Gastroesophageal sphincter (tissue), 4 donors: ENCODE data around the gene GPR12. TPM values are rescaled to one million over a fixed set of nuclear protein-coding genes. Genes with fewer than 3 reads are reported as not detected.
A peak's percentile ranks its signal among the peaks of the same experiment; 100 is the strongest.

Experiments used
- ATAC-seq: fragments of 150-250 bp; one replicate; pipeline ENCODE4 v1.9.1; 2016; ENCODE audit warnings: mild to moderate bottlenecking, moderate library complexity
- H3K27ac ChIP-seq, 4 donors: fragments of 200-600 bp; sonication (generic) in 3 of 4; 1 replicate in 3 of 4; 2 replicates in 1 of 4; pipeline ENCODE4 v1.5.1; 2016 to 2019
- H3K27me3 ChIP-seq: fragments of 200-600 bp; sonication (generic); one replicate; pipeline ENCODE4 v1.5.1; 2019
- H3K36me3 ChIP-seq, 2 donors: fragments of 200-600 bp; sonication (generic); one replicate each; pipeline ENCODE4 v1.5.1; 2019; ENCODE audit warnings: control low read depth in 1 of 2
- H3K4me1 ChIP-seq, 3 donors: fragments of 200-600 bp; sonication (generic); 1 replicate in 2 of 3; 2 replicates in 1 of 3; pipeline ENCODE4 v1.5.1; 2016 to 2019; ENCODE audit warnings: control low read depth in 2 of 3
- H3K4me3 ChIP-seq, 2 donors: fragments of 200-600 bp; sonication (generic); one replicate each; pipeline ENCODE4 v1.5.1; 2019; ENCODE audit warnings: mild to moderate bottlenecking in 1 of 2, moderate library complexity in 1 of 2
- H3K9me3 ChIP-seq, 3 donors: fragments of 200-600 bp; sonication (generic); one replicate each; pipeline ENCODE4 v1.5.1; 2017 to 2019; ENCODE audit warnings: control low read depth in 2 of 3
- EP300 ChIP-seq: sonication (generic); formaldehyde crosslinking; IDR thresholded peaks from one replicate; pipeline ENCODE4 v1.6.1; 2017; ENCODE audit warnings: antibody characterized with exemption, mild to moderate bottlenecking
- POLR2A ChIP-seq, 2 donors: fragments of 450-650 bp; IDR thresholded peaks; one replicate each; pipeline ENCODE4 v1.6.1; 2017; ENCODE audit warnings: antibody characterized with exemption in 2 of 2, mild to moderate bottlenecking in 2 of 2, moderate library complexity in 1 of 2
- POLR2AphosphoS5 ChIP-seq: sonication (generic); formaldehyde crosslinking; IDR thresholded peaks from one replicate; pipeline ENCODE4 v1.6.1; 2017; ENCODE audit warnings: antibody characterized with exemption
- WGBS, 2 donors: methylation state at CpG; one replicate each; pipeline ENCODE4 v1.1.5; 2018; ENCODE audit warnings: low coverage in 1 of 2; 5-methylcytosine and 5-hydroxymethylcytosine counted together
- total RNA-seq, 4 donors: library from RNA; depleted of rRNA; stranded (reverse); fragments of >200 nt; gene quantifications; one replicate each; pipeline ENCODE4 v1.1.0, GENCODE V29; 2016
- TF ChIP-seq, protein P1 (sequence below), 4 experiments: fragments of 200-600 bp in 2 of 4; fragments of 450-650 bp in 2 of 4; sonication (generic) in 1 of 4; IDR thresholded peaks; one replicate each; pipeline ENCODE4 v1.5.1; 2017 to 2019; ENCODE audit warnings: antibody characterized with exemption in 4 of 4, mild to moderate bottlenecking in 2 of 4, moderate library complexity in 2 of 4

The GPR12 gene, protein sequence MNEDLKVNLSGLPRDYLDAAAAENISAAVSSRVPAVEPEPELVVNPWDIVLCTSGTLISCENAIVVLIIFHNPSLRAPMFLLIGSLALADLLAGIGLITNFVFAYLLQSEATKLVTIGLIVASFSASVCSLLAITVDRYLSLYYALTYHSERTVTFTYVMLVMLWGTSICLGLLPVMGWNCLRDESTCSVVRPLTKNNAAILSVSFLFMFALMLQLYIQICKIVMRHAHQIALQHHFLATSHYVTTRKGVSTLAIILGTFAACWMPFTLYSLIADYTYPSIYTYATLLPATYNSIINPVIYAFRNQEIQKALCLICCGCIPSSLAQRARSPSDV
- under 1 TPM in 1 of 4 donors, not detected in 3; 0.50 TPM for total RNA-seq

DNA sequence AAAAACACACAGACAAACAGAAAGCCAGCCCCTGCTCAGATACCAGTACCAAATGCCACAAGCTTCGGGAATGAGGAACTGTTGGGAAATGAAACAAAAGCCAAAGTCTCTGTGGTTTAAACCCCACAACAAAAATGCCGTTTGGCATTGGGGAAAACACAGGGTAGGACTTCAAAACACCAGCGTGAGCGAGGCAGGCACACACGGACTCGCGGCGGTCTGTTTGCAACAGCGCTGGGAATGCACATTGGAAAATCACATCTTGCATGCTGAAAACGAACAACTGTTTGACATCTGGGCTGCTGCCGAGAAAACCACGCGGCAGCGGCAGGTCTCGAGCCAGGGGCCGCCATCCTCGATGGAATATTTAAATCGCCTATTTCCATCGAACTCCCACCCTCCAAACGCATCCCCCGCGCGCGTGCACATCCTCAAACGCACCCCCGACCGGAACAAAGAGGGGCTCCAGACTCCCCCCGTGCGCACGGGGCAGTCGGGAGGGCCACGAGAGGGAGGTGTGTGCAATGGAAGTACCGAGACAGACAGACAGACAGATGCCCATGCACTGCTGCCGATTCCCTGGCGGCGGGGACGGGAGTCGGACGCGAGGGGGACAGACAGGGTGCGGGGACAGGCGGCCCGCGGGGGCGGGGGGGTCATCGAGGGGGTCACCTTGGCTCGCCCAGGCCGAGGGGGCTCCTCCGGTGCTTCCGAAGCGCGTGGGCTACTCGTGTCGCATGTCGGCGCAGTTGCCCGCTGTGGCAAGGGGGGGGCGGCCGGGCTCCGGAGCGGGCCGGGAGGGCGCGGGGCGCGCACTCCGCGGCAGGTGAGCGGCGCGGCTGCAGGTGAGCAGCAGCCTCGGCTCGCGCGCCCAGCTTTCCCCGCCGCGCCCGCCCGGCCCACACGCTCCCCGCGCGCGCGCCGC lies at the start of gene GPR12:
Gene GPR12 (minus strand): TSS at position 880 of the 925 bp plus-strand sequence. CDS start 959 bp downstream, outside the sequence.
- H3K4me3 ChIP-seq = peak within 1 kb of the TSS in 1 of 2 donors; percentile 46
- H3K27me3 ChIP-seq = peaks cover 89% of the 10 kb centered on the region
- 0 to 1% methylated on average over 9 to 11 of the region's 87 CpGs for WGBS, 2 donors
- peaks cover 0 to 18% (median 10%) of the 10 kb centered on the region in 3 donors for H3K4me1 ChIP-seq
- no peak within 1 kb of the TSS for H3K27ac ChIP-seq
- no peak for TF ChIP-seq POLR2AphosphoS5
- TF ChIP-seq EP300 = no peak
- TF ChIP-seq, protein P1, sequence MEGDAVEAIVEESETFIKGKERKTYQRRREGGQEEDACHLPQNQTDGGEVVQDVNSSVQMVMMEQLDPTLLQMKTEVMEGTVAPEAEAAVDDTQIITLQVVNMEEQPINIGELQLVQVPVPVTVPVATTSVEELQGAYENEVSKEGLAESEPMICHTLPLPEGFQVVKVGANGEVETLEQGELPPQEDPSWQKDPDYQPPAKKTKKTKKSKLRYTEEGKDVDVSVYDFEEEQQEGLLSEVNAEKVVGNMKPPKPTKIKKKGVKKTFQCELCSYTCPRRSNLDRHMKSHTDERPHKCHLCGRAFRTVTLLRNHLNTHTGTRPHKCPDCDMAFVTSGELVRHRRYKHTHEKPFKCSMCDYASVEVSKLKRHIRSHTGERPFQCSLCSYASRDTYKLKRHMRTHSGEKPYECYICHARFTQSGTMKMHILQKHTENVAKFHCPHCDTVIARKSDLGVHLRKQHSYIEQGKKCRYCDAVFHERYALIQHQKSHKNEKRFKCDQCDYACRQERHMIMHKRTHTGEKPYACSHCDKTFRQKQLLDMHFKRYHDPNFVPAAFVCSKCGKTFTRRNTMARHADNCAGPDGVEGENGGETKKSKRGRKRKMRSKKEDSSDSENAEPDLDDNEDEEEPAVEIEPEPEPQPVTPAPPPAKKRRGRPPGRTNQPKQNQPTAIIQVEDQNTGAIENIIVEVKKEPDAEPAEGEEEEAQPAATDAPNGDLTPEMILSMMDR (IDR thresholded peaks at IDR 0.05) = no peak
- TF ChIP-seq POLR2A (IDR thresholded peaks at IDR 0.05) = no peak
- H3K36me3 ChIP-seq = no peaks in the 10 kb centered on the region
- peak; percentile 19 for ATAC-seq
- no peaks in the 10 kb centered on the region for H3K9me3 ChIP-seq

DNA sequence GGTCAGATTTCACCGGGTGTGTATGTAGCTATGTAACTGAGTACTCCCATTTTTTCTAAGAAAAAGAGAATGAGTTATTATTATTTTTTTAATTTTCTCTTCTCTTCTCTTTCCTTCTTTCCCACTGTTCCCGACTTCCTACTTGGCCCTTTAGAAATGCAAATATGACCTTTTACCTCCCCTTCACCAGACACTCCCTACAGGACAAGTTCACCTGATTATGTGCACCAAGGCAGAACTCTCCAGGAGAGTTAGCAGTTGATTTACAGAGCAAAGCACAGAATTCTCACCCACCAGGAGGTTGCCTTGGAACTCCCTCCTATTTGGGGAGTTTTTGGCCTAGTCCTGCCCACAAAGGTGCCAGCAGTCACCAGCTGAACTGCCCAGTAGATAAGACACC lies 49.5 kb upstream of the GPR12 start:
- WGBS, 2 donors = 38 to 57% methylated on average over 2 of the region's 2 CpGs
- H3K27ac ChIP-seq = no peak overlapping the region
- H3K36me3 ChIP-seq = no peaks in the 10 kb centered on the region
- H3K4me1 ChIP-seq = no peaks in the 10 kb centered on the region
- peaks cover 0 to 9% (median 0%) of the 10 kb centered on the region in 3 donors for H3K9me3 ChIP-seq
- no peak for ATAC-seq
- peaks cover 12% of the 10 kb centered on the region for H3K27me3 ChIP-seq
- H3K4me3 ChIP-seq = no peak overlapping the region
- no peak for TF ChIP-seq POLR2A (IDR thresholded peaks at IDR 0.05)
- TF ChIP-seq EP300 = no peak
- TF ChIP-seq, protein P1 (IDR thresholded peaks at IDR 0.05) = no peak
- TF ChIP-seq POLR2AphosphoS5 = no peak

DNA sequence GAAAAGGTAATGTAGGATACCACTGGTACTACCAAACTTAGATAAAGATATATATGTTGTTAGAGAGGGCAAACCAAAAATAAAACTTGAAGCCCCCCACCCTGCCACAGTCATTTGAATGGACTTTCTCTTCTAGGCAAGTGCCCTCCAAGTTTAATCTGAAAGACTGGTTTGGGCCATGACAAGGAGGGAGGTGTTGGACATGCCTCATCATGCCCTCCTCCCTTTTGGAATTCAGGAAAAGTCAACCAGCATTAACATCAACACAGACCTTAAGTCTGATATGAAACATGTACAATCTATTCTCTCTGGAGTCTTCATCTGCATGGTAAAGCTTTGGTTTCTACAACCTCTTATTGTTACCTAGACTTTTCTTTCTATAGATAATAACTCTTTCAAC lies 46.3 kb upstream of the GPR12 start:
- H3K36me3 ChIP-seq = no peaks in the 10 kb centered on the region
- H3K4me1 ChIP-seq = no peaks in the 10 kb centered on the region
- no peak for ATAC-seq
- H3K4me3 ChIP-seq = no peak overlapping the region
- TF ChIP-seq EP300 (no peak), POLR2AphosphoS5 (no peak), POLR2A (IDR thresholded peaks at IDR 0.05) (no peak)
- TF ChIP-seq, protein P1 (IDR thresholded peaks at IDR 0.05) = no peak
- peaks cover 0 to 20% (median 0%) of the 10 kb centered on the region in 3 donors for H3K9me3 ChIP-seq
- H3K27me3 ChIP-seq = peaks cover 6% of the 10 kb centered on the region
- H3K27ac ChIP-seq = no peak overlapping the region

DNA sequence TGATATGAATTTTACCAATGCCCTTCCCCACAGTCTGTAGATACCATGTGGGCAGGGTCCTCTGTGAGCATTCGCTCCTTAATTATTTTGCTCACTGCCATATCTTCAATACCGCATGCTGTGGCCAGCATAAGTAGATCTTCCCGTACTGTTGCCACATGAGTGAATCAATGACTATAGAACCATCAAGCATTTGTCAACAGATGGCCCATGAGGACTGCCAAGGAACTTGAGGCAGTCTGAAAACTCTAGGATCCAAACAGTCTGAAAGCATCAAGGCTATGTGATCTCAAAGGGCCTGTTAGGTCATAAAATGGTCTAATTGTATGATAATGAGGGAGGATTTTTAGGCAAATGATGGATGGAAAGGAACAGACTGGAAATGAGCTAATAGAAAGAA lies 27.4 kb upstream of the GPR12 start:
- H3K27me3 ChIP-seq = peaks cover 40% of the 10 kb centered on the region
- no peaks in the 10 kb centered on the region for H3K36me3 ChIP-seq
- no peak overlapping the region for H3K27ac ChIP-seq
- TF ChIP-seq POLR2A (IDR thresholded peaks at IDR 0.05) (no peak), EP300 (no peak), POLR2AphosphoS5 (no peak)
- TF ChIP-seq, protein P1 (IDR thresholded peaks at IDR 0.05) = no peak
- no peaks in the 10 kb centered on the region for H3K4me1 ChIP-seq
- H3K9me3 ChIP-seq = peaks cover 0 to 6% (median 0%) of the 10 kb centered on the region in 3 donors
- 80 to 93% methylated on average over 1 to 2 of the region's 3 CpGs for WGBS, 2 donors
- no peak overlapping the region for H3K4me3 ChIP-seq
- ATAC-seq = no peak
